Spinal cord (tissue), 10 donors: Measurements from ENCODE around the gene VSTM2L. TPM values are rescaled to one million over a fixed set of nuclear protein-coding genes. Genes with fewer than 3 reads are reported as not detected.
"Not testable (repeated sequence)": the region's sequence is repeated elsewhere in the genome, so short reads cannot be mapped to it uniquely, and the experiment has no call there.

ENCODE experiments used
- DNase-seq, 6 donors: peaks; one replicate each; pipeline versions ENCODE4 v3.0.0 to v3.0.0-alpha.2; 2013 to 2015; ENCODE audit warnings: low spot score in 6 of 6, low read depth in 4 of 6
- H3K27ac ChIP-seq: one replicate; pipeline ENCODE4 v1.5.1; 2013; ENCODE audit warnings: low read depth, low read length, control low read depth
- H3K27me3 ChIP-seq: one replicate; pipeline ENCODE4 v1.6.1; 2013; ENCODE audit warnings: low read length; ENCODE audit not compliant: control insufficient read depth, insufficient read depth
- H3K36me3 ChIP-seq: one replicate; pipeline ENCODE4 v1.6.1; 2013; ENCODE audit warnings: low read length; ENCODE audit not compliant: control insufficient read depth, insufficient read depth
- H3K4me1 ChIP-seq: one replicate; pipeline ENCODE4 v1.6.1; 2013; ENCODE audit warnings: low read length; ENCODE audit not compliant: control insufficient read depth, insufficient read depth
- H3K4me3 ChIP-seq: one replicate; pipeline ENCODE4 v1.5.1; 2013; ENCODE audit warnings: low read depth, low read length, control low read depth
- H3K9me3 ChIP-seq: one replicate; pipeline ENCODE4 v1.6.1; 2013; ENCODE audit warnings: low read length; ENCODE audit not compliant: control insufficient read depth, insufficient read depth
- WGBS: methylation state at CpG from one replicate; pipeline ENCODE4 v1.1.5; 2013; ENCODE audit warnings: missing lambda C conversion rate; ENCODE audit not compliant: insufficient coverage; 5-methylcytosine and 5-hydroxymethylcytosine counted together
- polyA plus RNA-seq, 2 donors: library from polyadenylated mRNA; unstranded; fragments of 120-200 nt; gene quantifications; one replicate each; pipeline ENCODE4 v1.2.1, GENCODE V29; 2013; ENCODE audit not compliant: insufficient read length in 2 of 2
- total RNA-seq, 2 donors: library from RNA; depleted of rRNA in 1 of 2; stranded (reverse); fragments of 120-200 nt in 1 of 2; fragments of >200 nt in 1 of 2; gene quantifications; one replicate each; pipeline versions ENCODE4 v1.2.3 to v1.2.4, GENCODE V29; 2013 to 2014
- donor health status: healthy.

Gene VSTM2L
- total and polyA plus RNA-seq, 4 donors: 32.2 to 293 (median 144) TPM

GRCh38 chr20:37954190-37954589, 51.3 kb downstream of the VSTM2L start:
- no peak overlapping the region for H3K27ac ChIP-seq
- no peaks in the 10 kb centered on the region for H3K9me3 ChIP-seq
- H3K4me1 ChIP-seq: peaks cover 2% of the 10 kb centered on the region
- no peak for DNase-seq
- H3K4me3 ChIP-seq: no peak overlapping the region
- H3K27me3 ChIP-seq: no peaks in the 10 kb centered on the region
- no peaks in the 10 kb centered on the region for H3K36me3 ChIP-seq
- WGBS: 90% methylated on average over 4 of the region's 5 CpGs

- H3K4me3 ChIP-seq: no peak overlapping the region
- no peaks in the 10 kb centered on the region for H3K27me3 ChIP-seq
- WGBS: 91% methylated on average over 5 of the region's 14 CpGs
- H3K36me3 ChIP-seq: no peaks in the 10 kb centered on the region
- peaks cover 2% of the 10 kb centered on the region for H3K4me1 ChIP-seq
- H3K27ac ChIP-seq: no peak overlapping the region
- no peaks in the 10 kb centered on the region for H3K9me3 ChIP-seq
- no peak for DNase-seq
Measured at GRCh38 chr20:37954626-37955025, 51.7 kb downstream of the VSTM2L start.

- Histone ChIP-seq H3K36me3 (no peaks in the 10 kb centered on the region), H3K4me1 (peaks cover 2% of the 10 kb centered on the region), H3K27me3 (no peaks in the 10 kb centered on the region), H3K9me3 (no peaks in the 10 kb centered on the region), H3K27ac (no peak overlapping the region), H3K4me3 (no peak overlapping the region)
- WGBS: 83% methylated on average over 3 of the region's 7 CpGs
- DNase-seq: no peak
Measured at GRCh38 chr20:37955511-37955910, 52.6 kb downstream of the VSTM2L start.

- Histone ChIP-seq H3K9me3 (no peaks in the 10 kb centered on the region), H3K27ac (no peak overlapping the region), H3K4me3 (no peak overlapping the region), H3K36me3 (no peaks in the 10 kb centered on the region), H3K4me1 (peaks cover 2% of the 10 kb centered on the region), H3K27me3 (no peaks in the 10 kb centered on the region)
- WGBS: 10% methylated on average over 1 of the region's 3 CpGs
- peak in 2 of 6 donors; percentile 61 to 81 for DNase-seq
Measured at GRCh38 chr20:37956107-37956585, 53.2 kb downstream of the VSTM2L start.

GRCh38 chr20:37958856-37959520, 56.1 kb downstream of the VSTM2L start:
- H3K4me3 ChIP-seq: no peak overlapping the region
- H3K9me3 ChIP-seq: no peaks in the 10 kb centered on the region
- peak in 1 of 6 donors; percentile 92 for DNase-seq
- H3K4me1 ChIP-seq: peaks cover 2% of the 10 kb centered on the region
- H3K27ac ChIP-seq: no peak overlapping the region
- H3K36me3 ChIP-seq: no peaks in the 10 kb centered on the region
- WGBS: 40% methylated on average over 1 of the region's 2 CpGs
- H3K27me3 ChIP-seq: no peaks in the 10 kb centered on the region

GRCh38 chr20:37961066-37961465, 58.1 kb downstream of the VSTM2L start:
- DNase-seq: no peak
- Histone ChIP-seq H3K36me3 (no peaks in the 10 kb centered on the region), H3K27ac (no peak overlapping the region), H3K9me3 (no peaks in the 10 kb centered on the region), H3K4me3 (no peak overlapping the region), H3K4me1 (peaks cover 2% of the 10 kb centered on the region), H3K27me3 (no peaks in the 10 kb centered on the region)
- WGBS: no CpG with 5 or more reads among the region's 1 CpG

GRCh38 chr20:37963483-37963882, 60.6 kb downstream of the VSTM2L start:
- not testable (repeated sequence) for H3K4me1 ChIP-seq, H3K36me3 ChIP-seq, H3K27ac ChIP-seq, H3K27me3 ChIP-seq, H3K9me3 ChIP-seq, DNase-seq, H3K4me3 ChIP-seq
- no CpG with 5 or more reads among the region's 2 CpGs for WGBS

GRCh38 chr20:37968841-37969401, 66.0 kb downstream of the VSTM2L start:
- DNase-seq: no peak
- H3K4me1 ChIP-seq: no peaks in the 10 kb centered on the region

GRCh38 chr20:37969949-37970855, 67.3 kb downstream of the VSTM2L start:
- Histone ChIP-seq H3K4me3 (no peak overlapping the region), H3K4me1 (no peaks in the 10 kb centered on the region), H3K36me3 (no peaks in the 10 kb centered on the region), H3K27ac (no peak overlapping the region), H3K27me3 (no peaks in the 10 kb centered on the region), H3K9me3 (no peaks in the 10 kb centered on the region)
- 97% methylated on average over 4 of the region's 7 CpGs for WGBS
- no peak for DNase-seq

More at GRCh38 chr20:37968841-37969401, 66.0 kb downstream of the VSTM2L start:
- 63% methylated on average over 6 of the region's 6 CpGs for WGBS
- no peak overlapping the region for H3K27ac ChIP-seq
- no peaks in the 10 kb centered on the region for H3K9me3 ChIP-seq
- H3K4me3 ChIP-seq: no peak overlapping the region
- no peaks in the 10 kb centered on the region for H3K27me3 ChIP-seq
- H3K36me3 ChIP-seq: no peaks in the 10 kb centered on the region
